NCI-H2196 treated with DMSO at 0.1 percent for 48 hours (cell line): ENCODE results near the gene AFDN.
"Not testable (repeated sequence)": the region's sequence is repeated elsewhere in the genome, so short reads cannot be mapped to it uniquely, and the experiment has no call there.

Source experiments
- DNase-seq: peaks from one replicate; lab custom pipeline; 2025; ENCODE audit not compliant: unreplicated experiment; lab: John Stamatoyannopoulos, UW

AFDN gene

GRCh38 chr6:167973148-167973885 lies 146.6 kb downstream of the AFDN start:
- DNase-seq: no peak

GRCh38 chr6:167974640-167975344 lies 148.1 kb downstream of the AFDN start:
- DNase-seq: no peak

GRCh38 chr6:167975458-167975857 lies 148.7 kb downstream of the AFDN start:
- no peak for DNase-seq

GRCh38 chr6:167976116-167976657 lies 149.5 kb downstream of the AFDN start:
- DNase-seq: not testable (repeated sequence)

GRCh38 chr6:167976708-167977107 lies 150.0 kb downstream of the AFDN start:
- no peak for DNase-seq

- DNase-seq: no peak
Measured at GRCh38 chr6:167977717-167978467, 151.2 kb downstream of the AFDN start.

GRCh38 chr6:167978607-167979006 lies 151.9 kb downstream of the AFDN start:
- no peak for DNase-seq

GRCh38 chr6:167979436-167980139 lies 152.9 kb downstream of the AFDN start:
- DNase-seq: no peak

GRCh38 chr6:167980911-167981580 lies 154.3 kb downstream of the AFDN start:
- DNase-seq: no peak

- DNase-seq: no peak
Measured at GRCh38 chr6:167981916-167982462, 155.3 kb downstream of the AFDN start.

- DNase-seq: no peak
Measured at GRCh38 chr6:167984144-167984719, 157.5 kb downstream of the AFDN start.

- no peak for DNase-seq
Measured at GRCh38 chr6:167984876-167985604, 158.3 kb downstream of the AFDN start.

- DNase-seq: no peak
Measured at GRCh38 chr6:167985911-167986595, 159.3 kb downstream of the AFDN start.

- DNase-seq: no peak
Measured at GRCh38 chr6:167987396-167988153, 160.9 kb downstream of the AFDN start.

- no peak for DNase-seq
Measured at GRCh38 chr6:167988154-167988495, 161.4 kb downstream of the AFDN start.

GRCh38 chr6:167988945-167989841 lies 162.5 kb downstream of the AFDN start:
- no peak for DNase-seq
